HG03354 (cell line): ENCODE results near the gene PDE5A.

Experiments used
- ATAC-seq: cut with Tn5 transposase; IDR thresholded peaks from one replicate; pipeline ENCODE4 v1.9.1; 2021; ENCODE audit warnings: mild to moderate bottlenecking; ENCODE audit not compliant: unreplicated experiment, poor library complexity, severe bottlenecking

PDE5A gene

DNA sequence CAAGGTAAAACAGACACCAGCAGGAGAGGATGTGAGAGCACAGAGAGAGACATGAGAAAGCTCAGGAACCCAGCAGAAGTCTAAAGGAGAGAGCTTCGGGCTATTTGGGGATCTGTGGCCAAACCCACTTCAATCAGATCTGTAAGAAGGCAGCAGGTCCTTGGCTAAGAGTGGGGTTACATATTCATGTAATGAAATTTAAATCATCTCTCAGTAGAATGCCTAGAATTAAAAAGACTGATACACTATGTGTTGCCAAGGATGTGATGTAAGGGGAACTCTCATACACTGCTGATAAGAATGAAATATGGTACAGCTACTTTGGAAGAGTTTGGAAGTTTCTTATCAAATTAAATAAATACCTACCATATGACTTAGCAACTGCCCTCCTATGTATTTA lies 35.8 kb downstream of the PDE5A start:
- no peak for ATAC-seq

DNA sequence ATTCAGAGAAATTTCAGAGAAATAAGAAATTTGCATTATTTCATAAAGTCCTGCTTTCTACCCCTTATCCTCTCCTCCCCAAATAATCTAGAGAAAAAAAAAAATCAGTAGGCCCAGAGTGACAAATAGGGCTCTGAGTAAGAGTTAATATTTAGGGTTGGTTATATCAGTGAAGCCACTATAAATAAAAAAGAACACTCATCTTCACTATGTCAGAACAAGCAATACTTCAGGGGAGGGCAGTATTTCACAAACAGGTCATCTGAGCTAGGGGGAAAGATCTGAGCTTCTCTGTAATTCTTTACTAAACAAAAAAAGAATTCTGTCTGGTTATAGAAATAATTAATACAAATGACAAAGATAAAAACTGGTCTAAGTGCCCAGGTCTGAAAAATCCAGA lies 39.4 kb downstream of the PDE5A start:
- no peak for ATAC-seq

DNA sequence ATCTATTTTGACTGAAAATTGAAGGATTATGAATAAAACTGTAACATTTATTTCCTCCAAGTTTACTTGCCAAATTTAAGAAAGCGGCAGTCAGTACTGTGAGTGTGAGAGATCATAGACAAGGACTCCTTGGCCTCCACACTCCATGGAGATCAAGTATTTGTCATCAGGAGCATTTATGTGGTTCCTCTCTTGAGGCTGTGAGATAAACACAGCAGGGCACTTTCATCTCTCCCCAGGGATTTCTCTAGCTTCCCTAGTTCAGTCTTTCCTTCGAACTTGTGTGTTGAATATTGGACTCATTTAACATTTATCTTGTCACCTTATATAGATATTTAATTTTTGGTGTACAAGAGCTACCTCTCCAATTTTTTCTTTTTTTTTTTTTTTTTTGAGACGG lies 40.8 kb downstream of the PDE5A start:
- no peak for ATAC-seq

DNA sequence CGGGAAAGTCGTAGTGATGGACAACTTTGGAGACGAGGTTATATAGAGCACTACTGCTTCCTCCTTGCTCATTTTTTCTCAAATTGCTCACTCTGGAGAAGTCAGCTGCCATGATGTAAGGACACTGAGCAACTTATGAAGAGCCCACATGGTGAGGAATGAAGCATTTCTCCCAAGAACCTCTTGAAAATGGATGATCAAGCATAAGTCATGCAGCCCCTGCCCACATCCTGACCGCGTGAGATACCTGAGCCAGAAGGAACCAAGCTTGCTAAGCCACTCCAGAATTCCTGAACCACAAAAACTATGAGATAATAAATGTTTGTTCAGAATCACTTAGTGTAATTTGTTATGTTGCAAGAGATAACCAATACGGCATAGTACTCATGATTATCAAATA lies 42.8 kb downstream of the PDE5A start:
- ATAC-seq = no peak

DNA sequence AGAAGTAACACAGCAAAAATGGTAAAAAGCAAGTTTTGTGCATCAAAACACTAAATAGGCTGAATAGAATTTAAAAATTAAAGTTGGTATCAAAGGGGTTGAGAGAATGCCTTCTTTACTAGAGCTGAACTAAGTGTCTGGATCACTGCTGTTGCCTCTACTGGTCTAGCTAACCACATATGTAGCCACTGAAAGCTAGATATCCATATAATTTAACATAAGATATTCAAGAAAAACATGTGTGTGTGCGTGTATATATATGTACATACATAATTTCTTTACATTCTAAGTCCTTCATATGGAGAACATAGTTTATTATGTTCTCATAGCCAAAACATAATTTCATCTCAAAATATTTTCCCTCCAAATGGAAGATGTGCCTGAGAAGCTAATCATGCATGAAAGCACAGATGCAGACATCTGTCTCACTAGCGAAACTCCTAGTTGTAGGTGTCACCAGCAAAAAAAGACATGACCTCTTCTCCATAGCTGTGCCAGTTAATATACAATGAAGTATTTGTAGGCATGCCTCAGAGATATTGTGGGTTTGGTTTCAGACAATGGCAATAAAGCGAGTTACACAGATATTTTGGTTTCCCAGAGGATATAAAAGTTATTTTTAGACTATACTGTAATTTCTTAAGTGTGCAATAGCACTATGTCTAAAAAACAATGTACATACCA lies 47.3 kb downstream of the PDE5A start:
- peak; percentile 49 for ATAC-seq

DNA sequence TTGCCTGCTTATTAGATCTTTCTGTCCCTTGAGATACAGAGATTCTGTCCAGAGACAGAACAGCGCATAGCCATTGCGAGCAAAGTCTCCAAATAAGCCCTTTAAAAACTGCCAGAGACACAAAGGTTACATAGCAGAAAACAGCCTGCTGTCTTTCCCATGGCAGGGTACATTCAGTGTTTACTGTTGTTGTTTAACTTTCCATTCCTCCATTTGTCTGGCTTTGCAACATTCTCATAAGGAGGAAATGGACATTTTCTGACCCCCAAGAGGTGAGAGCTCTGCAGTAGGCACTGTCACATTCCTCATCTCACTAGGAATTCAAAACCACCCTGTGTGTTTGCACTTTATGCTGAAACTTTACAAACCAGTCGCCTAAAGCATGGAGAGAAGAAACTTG lies 48.3 kb downstream of the PDE5A start:
- ATAC-seq = no peak

DNA sequence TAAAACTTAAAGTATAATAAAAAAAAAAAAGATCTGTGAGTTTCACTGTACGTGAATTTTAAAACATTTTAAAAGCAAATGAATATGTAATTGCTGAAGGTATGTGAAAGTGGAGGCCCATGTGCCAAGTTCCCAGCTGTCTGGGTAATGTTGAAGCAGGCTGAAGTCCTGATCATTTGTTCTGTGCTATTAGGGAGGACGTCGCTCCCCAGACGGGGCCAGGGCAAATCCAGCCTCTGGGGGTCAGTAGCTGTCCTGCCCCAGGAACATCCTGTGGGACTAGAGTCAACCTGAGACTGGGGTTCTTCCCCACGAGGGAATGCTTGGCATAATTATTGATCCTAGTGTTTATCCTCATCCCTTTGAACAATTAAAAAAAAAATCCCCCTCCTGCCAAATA lies 48.8 kb downstream of the PDE5A start:
- ATAC-seq = no peak

DNA sequence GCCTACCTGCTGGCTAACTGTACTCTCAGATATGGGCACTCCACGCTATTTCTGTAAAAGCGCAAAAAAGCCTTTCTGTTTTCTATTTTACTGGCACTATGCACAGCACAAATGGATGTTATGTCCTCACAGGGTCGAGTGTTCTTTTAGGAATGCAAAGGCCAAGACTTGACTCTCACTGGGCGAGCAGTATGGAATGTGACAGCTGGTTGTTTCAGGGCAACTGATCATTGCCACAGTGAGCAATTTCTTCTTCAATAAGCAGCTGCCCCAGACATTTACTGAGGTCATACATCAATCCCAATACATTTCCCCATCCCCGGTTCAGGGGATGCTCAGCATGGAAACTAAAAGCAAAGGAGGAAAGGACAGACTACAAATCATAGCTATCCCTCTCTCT lies 58.2 kb downstream of the PDE5A start:
- no peak for ATAC-seq

DNA sequence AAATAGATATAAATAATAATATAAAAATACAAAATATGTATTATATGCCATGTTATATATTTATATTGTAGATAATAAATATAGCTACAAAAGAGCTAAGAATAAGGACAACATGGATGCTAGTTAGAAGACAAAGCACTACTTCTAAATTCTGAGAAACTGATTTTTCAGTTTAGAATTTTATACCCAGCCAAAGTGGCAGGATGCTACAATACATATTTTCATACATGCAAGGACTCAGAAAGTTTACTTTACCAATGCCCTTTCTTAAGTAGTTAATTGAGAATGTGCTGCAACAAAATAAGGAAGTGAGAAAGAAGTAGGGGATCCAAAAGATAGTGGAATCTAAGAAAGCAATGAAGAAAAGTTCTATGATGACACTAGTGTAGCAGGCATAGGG lies 64.5 kb downstream of the PDE5A start:
- no peak for ATAC-seq

DNA sequence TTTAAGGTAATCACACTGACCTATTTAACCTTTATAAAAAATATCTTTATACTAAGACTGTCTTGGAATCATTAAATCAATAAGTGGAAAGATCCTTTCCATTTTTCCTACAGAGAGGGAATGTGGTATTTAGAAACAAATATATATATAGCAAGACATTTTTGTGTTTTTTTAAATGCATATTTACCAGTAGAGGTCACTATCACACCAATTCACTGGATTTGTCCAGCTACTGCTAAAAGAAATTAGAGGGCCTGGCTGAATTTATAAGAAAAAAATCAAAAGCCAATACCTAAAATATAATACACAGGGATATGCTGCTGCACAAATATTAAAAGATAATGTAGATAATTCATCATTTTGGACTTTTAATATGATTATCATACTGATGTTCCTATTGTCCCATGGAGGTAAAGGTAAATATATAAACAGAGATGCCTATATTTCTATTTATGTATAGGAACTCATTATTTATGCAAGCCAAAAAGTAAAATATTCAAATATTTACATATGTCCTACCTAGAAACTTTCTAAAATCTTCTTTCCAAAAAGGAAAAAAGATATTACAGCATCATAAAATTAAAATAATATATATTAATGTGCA lies 69.5 kb downstream of the PDE5A start:
- no peak for ATAC-seq

DNA sequence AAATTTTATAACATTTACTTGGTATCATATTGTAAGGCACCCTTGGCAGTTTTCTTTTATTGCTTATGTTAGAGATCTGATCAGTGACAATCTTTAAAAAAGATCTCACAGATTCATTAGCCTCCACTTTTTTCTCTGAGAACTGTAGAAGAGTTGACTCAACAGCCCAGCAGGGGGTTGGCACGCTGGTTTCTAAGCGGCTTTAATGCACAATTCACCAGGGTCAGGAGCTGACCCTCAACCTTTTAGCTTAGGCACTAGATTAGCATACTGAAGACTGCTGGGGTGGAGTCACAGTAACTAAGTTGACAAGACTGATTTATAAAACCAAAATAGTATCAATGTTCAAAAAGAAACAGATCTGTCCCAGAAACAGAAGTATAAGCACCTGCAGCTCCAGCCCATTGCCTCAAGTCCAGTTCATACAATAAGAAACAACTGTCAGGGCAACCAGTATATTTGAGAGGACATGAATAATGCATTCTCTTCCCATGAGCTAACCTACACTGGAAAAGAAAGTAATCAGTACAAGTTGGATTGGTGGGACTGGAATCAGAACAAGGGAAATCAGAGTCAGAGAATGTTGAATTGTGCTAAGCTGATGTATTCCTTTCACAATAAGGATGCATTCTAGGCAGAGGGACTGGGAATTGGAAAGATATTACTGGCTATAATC lies 77.6 kb downstream of the PDE5A start:
- no peak for ATAC-seq

DNA sequence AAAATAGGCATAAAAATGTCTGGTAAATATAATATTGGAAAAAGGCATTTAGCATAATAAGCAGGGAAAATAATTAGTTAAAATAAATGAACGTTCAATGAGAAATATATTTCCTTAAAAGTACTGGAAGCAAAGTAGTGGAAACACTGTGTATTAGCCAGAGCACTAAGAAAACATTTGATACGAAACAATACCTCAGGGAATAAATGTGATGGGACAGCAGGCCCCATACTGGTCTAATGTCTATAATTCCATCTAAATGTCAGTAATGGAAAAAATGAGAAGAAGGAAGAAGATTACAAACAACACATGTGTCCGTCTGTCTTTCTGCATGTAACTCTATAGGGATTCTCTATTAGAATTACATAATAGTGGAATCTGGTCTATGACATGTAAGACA lies 79.0 kb downstream of the PDE5A start:
- ATAC-seq = no peak

DNA sequence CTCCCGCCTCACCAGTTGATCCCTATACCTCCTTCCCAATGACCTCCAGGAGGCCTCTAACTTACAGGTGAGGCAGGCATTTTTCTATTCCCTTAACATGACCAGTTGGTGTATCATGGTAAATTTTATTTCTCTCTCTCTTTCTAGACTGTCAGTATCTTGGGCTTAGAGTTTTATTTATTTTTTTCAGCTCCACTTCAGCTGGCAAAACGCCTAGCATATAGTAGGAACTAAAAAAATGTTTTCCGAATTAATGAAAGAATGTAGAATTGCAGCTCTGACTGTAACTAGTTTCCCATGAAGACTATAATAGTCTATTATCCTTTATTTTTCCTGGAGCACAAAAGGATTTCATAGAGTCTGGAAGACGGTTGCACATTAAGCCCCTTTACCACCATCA lies 84.8 kb downstream of the PDE5A start:
- ATAC-seq = no peak

DNA sequence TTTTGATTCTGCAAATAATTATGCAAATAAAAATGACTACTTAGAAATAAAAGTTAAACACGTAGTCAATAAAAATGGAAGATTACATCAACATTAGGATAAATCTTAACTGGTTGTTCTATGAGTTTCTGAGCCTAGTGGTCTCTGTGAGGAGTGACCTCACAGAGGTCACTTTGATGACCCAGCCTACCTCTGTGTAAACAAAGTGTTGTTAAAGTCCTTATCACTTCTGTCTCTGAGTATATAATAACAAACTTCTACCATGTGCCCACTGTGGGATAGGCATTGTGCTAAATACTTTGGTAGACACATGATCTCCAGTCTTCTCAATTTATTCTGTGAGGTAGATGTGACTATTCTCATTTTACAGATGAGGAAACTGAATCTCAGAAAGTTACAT lies 85.4 kb downstream of the PDE5A start:
- ATAC-seq = no peak

DNA sequence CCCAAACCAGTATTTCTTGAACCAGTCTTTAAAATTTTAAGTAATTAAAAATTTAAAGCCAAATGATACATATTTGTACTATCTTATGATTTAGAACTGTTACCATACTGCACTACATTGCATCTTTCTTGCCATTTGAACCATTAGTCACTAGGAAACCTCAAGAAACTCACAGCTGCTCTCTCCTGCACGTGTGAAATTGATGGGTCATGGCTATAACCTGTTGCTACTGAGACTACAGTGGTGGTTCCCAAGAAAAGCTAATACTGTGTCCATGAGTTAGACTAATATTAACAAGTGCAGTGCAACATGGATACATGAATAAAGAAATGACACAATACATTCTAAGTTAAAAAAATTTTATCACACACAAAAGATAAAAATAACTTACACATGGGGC lies 88.4 kb downstream of the PDE5A start:
- peak; percentile 43 for ATAC-seq

DNA sequence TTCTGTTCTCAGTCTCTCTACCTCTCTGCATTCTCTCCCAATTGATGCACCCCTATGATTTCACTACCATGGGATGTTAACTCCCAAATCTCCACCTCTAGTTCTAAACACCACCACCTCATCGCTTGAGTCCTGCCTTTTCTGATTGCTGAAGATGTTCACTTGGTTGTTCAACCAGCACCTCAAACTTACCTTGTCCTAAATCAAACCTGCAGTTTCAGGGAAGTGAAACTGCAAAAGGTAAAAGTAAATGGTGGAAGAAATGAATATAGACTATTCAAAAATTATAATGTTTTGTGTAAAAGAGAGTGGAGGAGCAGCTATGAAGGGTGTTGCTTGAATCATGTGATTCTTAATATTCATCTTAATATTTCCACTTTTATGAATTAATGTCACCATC lies 91.0 kb downstream of the PDE5A start:
- peak; percentile 11 for ATAC-seq

DNA sequence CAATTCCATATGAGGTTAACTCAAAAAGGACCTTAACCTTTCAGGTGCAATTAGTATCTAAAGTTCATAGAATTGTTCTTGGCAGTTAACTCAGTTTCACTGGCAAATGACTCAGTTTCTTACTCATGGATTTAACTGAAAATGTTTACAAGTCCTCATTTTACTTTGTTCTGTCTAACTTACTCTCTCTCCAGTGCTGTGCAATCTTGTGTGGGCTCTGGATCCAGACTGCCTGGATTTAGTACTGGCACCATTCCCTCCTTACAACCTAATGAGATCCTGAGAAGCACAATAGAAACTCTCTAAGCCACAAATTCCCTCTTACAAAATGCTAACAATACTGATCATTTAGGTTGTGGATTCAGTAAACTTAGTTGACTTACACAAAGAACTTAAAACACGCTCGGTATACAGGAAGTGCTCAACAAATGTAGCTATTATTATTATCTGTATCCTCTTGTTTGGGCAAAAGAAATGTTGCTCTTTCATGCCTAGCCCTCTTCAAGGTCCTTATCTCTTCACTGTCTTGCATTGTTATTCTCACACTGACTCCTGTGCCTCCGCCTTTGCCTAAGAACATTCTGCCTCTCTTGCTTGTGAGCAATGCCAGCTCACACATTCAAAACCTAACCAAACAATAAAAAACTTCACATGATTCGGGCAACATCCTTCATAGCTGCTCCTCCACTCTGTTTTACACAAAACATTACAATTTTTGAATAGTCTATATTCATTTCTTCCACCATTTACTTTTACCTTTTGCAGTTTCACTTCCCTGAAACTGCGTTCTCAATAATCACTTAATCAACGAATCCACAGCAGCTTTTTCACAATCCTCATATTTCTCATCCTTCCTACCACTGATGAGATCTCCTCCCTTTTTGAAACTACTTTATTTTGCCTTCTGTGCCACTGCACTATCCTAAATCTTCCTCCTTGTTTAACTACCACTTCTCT lies 91.8 kb downstream of the PDE5A start:
- ATAC-seq = peak; percentile 57

DNA sequence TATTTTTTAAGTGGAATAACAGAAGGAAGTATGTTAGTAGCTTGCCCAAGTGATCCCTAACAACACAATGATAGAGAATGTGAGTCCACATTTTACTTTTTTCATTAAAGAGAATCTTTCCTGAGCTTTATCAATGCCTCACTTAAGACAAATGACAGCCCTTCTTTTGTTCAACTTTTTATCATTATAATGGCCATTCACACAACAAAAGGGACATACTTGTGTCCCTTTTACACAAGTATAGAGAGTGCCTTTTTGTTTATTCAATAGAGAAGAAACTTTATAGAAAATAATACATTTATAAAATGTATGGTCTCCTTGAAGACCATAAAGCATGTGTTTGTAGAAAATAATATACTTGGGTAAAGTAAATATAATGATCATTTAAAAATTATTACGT lies 96.3 kb downstream of the PDE5A start:
- no peak for ATAC-seq

DNA sequence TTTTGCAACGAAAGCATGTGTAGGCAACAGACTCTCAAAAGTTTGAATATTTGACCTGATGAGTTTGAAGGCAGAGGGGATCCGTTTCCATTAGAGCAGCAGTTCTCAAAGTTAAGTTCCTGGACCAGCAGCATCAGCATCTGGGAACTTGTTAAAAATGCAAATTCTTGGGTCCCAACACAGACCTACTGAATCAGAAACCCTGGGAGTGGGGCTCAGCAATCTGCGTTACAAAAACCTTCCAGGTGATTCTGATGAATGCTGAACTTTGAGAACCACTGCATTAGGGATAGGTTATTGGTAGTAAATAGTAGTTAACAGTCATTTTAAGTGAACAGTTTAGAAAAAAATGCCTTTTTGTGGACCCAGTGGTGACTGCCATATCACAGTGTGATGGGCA lies 98.8 kb downstream of the PDE5A start:
- no peak for ATAC-seq

DNA sequence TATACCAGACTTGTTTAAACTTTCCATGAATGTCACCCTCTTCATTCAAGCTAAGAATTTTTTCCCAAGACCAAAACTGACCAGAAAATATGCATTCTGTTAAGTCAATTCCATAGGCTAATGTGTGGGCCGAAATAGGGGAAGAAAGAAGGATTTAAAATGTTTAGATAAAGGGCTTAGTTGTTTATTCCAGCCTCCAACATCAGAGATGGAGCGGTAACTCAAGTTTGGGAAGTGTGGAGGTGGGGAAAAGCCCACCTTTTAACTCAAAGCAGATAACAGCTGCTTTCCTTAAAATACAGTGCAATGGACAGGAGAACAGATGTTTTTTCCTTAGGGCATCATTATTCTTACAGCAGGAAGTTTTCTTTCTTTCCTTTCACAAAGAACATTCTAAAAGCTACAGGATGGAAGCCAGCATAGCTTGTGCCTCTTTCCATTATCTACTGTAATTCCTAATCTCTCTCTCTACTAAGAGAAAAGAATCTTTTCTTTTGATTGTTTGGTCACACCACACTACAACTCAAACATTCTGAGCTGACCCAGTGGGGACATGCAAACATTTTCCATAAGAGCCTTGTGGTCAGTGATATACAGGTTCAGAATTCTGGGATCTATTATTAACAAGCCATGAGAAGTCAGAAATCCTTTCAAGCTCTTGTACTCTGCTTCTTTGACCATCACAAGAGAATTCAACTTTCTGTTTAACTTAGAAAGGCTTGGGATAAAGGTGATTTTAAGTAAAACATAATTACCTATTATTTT lies 101.6 kb downstream of the PDE5A start:
- ATAC-seq = no peak
